ENCODE results near the gene FBXO27.

The FBXO27 gene

GRCh38 chr19:38985262-38985661 is 47.1 kb downstream of the FBXO27 start:
- no peak for DNase-seq

GRCh38 chr19:38980583-38981374 is 51.6 kb downstream of the FBXO27 start:
- no peak for DNase-seq

DNA sequence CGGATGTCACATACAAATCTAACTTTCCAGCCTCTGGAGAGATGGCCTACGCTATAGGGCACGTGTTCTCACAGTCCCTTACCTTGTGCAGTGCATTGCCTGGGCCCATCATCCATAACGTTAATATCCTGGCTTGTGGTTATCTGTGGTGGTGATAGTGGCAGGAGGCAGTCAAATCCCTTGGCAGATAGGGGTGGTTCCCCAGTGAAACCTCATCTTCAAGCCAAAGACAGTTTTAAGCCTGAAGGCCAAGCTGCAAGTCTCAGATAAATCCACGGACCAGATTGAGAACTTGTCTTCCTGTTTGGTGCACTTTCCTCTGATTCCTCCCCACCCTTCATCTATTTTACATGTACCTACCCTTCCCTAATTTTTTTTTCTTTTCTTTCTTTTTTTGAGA is 52.5 kb downstream of the FBXO27 start:
- no peak for DNase-seq

- no peak for DNase-seq
These were observed 54.0 kb downstream of the FBXO27 start for GRCh38 chr19:38978326-38978689.

DNA sequence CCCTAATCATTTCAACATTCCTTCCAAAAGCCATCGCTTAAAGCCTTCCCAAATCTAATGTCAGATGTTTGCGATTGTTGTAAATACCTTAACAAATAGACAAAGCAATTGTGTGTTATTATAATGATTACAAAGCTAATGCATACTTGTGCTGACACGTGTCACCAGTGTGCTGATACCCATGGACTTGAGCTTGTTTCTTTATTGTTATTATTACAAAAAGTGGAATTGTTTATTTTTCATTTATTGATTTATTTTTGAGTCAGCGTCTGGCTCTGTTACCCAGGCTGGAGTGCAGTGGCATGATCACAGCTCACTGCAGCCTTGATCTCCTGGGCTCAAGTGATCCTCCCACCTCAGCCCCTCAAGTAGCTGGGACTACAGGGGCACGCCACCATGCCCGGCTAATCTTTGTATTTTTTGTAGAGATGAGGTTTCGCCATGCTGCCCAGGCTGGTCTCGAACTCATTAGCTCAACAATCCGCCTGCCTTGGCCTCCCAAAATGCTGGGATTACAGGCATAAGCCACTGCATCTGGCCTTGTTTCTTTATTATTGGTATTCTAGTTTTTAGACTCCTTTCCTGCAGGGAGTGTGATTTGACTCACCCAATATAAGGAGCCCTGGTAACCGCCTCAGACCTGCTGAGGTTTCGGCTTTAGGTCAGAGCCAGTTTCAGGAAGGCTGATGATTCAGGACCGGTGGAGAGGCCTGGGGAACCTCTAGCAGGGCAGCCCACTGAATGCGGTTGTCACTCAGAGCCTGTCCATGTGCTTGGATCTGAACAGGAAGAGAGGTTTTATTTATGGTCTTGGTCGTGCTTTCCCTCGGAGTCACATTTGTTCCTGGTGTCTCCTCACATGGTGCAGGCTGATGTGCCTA is 54.7 kb downstream of the FBXO27 start:
- DNase-seq: no peak

GRCh38 chr19:38975861-38976271 is 56.5 kb downstream of the FBXO27 start:
- DNase-seq: no peak

DNA sequence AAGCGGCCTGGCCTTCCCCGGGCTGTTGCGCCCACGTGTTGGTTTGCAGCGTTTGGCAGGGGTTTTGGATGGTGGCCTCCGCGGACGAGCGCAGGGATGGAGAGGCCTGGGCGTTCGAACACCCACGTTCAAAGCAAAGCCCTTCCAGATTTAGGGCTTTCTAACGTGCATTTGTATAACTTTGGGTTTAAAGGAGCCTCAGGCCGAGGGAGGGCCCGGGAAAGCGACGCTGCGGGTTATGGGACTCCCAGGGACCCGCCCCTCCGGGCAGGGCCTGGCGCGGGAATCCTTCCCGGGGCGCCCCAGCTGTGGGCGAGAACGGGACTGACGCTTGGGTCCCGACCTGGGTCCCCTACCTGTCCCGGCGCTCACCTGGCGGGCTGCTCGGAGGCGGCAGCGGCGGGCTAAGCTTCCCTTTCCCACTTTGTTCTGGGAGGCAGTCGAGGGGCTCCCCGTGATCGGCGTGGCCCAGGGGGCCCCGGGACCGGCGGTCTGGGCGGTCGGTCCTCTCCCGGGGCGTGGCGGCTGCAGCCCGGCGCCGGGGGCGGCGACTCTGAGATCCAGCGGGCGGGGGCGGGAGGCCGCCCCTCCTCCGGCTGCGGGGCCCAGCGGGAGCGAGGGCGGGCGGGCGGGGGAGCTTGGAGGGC is 57.0 kb downstream of the FBXO27 start, which contains the start of gene FBXO17:
Gene FBXO17, minus strand, starts transcription at position 529 of the 647 bp plus-strand sequence. CDS start 25,423 bp downstream, outside the sequence.
- no peak for DNase-seq

DNA sequence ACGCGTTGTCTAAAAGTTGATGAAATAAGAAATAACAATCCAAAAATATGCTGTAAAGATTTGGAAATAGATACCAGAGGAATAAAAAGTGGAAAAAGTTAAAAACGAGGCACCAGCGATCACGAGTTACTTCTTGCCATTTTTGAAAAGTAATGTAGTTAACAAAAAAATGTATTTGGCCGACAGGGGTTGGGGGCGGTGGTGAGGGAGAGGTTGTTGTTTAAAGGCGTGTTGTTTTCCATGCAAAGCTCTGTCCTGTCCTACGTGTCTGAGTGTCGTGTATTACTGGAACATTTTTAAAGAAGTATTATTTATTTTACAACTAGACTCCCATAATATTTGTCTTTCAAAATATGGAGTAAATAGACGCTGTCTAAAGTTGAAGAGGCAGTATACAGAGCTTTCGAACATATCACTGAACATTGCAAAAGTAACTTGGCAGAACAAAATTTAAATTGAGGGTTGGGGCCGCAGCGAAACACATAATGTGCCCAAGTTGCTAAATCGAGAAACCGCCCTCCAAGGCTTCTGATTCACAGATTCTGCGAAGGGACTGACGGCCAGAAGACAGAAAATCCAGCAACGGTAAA is 57.6 kb downstream of the FBXO27 start:
- DNase-seq: no peak

All from effector CD4-positive, alpha-beta T cell (primary cell).